Prostate gland (tissue), 2 donors: ENCODE measurements around the gene POLR3C. TPM values are rescaled to one million over a fixed set of nuclear protein-coding genes. Genes with fewer than 3 reads are reported as not detected.
A peak's percentile ranks its signal among the peaks of the same experiment; 100 is the strongest.

Experiments used
- DNase-seq: peaks from one replicate; pipeline ENCODE4 v3.0.0-alpha.2; 2019; ENCODE audit warnings: low spot score
- H3K27ac ChIP-seq, 2 donors: fragments of 200-600 bp; sonication (generic); 2 replicates each; pipeline ENCODE4 v1.5.1; 2017 to 2019
- H3K27me3 ChIP-seq: fragments of 200-600 bp; sonication (generic); replicated peaks from 2 replicates; pipeline ENCODE4 v1.5.1; 2019; ENCODE audit not compliant: insufficient read depth
- H3K36me3 ChIP-seq, 2 donors: fragments of 200-600 bp; sonication (generic); 1 replicate in 1 of 2; 2 replicates in 1 of 2; pipeline versions ENCODE4 v1.5.1 to v1.8.1; 2017 to 2019
- H3K4me1 ChIP-seq: fragments of 200-600 bp; sonication (generic); replicated peaks from 2 replicates; pipeline ENCODE4 v1.5.1; 2019
- H3K4me3 ChIP-seq, 2 donors: fragments of 200-600 bp; sonication (generic); 2 replicates each; pipeline ENCODE4 v1.5.1; 2017 to 2019
- H3K9me3 ChIP-seq: fragments of 200-600 bp; sonication (generic); 2 replicates; pipeline ENCODE4 v1.5.1; 2017
- CTCF ChIP-seq, 4 experiments: fragments of 200-600 bp in 2 of 4; fragments of 450-650 bp in 2 of 4; sonication (generic) in 2 of 4; IDR thresholded peaks; 1 replicate in 3 of 4; 2 replicates in 1 of 4; pipeline ENCODE4 v1.5.1; 2016 to 2019; ENCODE audit warnings: antibody characterized with exemption in 4 of 4, mild to moderate bottlenecking in 2 of 4, moderate library complexity in 2 of 4
- POLR2A ChIP-seq: fragments of 450-650 bp; IDR thresholded peaks from one replicate; pipeline ENCODE4 v1.6.1; 2016; ENCODE audit warnings: antibody characterized with exemption, mild to moderate bottlenecking
- POLR2AphosphoS5 ChIP-seq: sonication (generic); formaldehyde crosslinking; IDR thresholded peaks from one replicate; pipeline ENCODE4 v1.6.1; 2017; ENCODE audit warnings: antibody characterized with exemption
- WGBS: methylation state at CpG from one replicate; pipeline ENCODE4 v1.1.5; 2018; 5-methylcytosine and 5-hydroxymethylcytosine counted together
- intact Hi-C: fragments of 100-400 bp; cut with DNase I; formaldehyde crosslinking; loops from one replicate; pipeline ENCODE4 v1.14.2; 2022
- total RNA-seq, 2 donors: library from RNA; depleted of rRNA; stranded (reverse); fragments of >200 nt; gene quantifications; one replicate each; pipeline ENCODE4 v1.1.0, GENCODE V29; 2016

POLR3C gene
- 10 to 100 TPM; 22.5 to 48.0 TPM for total RNA-seq

GRCh38 chr1:145823565-145824498 lies at the start of gene POLR3C, which contains the start of gene RNF115:
POLR3C (plus strand) TSS chr1:145824200; CDS start chr1:145825777, 1,577 bp downstream.
RNF115 (minus strand) TSS chr1:145824095; CDS start chr1:145823873, 222 bp downstream.
- intact Hi-C loops: loop anchor here (10.0 kb wide), 1 partner anchor 69 kb away; no protein-coding TSS in a partner anchor
- H3K9me3 ChIP-seq: no peaks in the 10 kb centered on the region
- under 1% methylated on average over 75 of the region's 89 CpGs for WGBS

DNA sequence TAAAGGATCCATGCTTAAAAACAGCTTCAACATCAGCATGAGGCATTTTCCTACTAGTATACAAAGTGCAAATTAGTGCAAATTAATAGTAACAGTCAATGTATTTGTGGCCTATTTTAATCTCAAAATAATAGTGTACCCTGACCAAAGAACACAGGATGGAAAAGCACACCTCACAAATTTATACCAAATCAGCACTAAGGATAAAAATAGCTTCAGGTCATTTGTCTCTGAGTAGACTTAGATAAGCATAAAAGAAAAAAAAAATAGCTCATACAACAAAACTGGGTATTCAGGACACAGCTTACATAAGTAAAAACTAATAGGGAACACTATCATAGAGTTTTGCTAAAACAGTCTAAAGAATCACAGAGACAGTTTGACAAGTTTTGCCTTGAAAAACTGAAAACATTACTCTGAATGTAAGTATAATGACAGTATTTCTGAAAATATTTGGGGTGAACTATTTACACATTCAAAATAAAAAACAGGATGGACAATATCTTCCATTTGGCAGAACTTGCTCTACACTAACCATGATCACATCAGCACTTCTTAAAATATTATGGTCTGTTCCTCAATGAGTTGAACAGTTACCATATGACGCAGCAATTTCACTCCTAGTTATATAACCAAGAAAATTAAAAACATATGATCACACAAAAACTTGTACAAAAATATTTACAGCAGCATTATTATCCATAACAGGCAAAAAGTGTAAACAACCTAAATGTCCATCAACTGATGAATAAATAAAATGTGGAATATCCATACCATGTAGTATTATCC lies 46.4 kb upstream of the POLR3C start:
- H3K4me1 ChIP-seq: no peaks in the 10 kb centered on the region
- H3K27ac ChIP-seq: no peak overlapping the region
- no peak for DNase-seq
- 82% methylated on average over 1 of the region's 1 CpG for WGBS
- TF ChIP-seq POLR2AphosphoS5: no peak
- no peak for TF ChIP-seq POLR2A
- TF ChIP-seq CTCF (IDR thresholded peaks at IDR 0.05): no peak
- H3K4me3 ChIP-seq: no peak overlapping the region
- no peaks in the 10 kb centered on the region for H3K9me3 ChIP-seq
- no peaks in the 10 kb centered on the region for H3K36me3 ChIP-seq
- H3K27me3 ChIP-seq: no peaks in the 10 kb centered on the region
- intact Hi-C loops: no loop called here

More at GRCh38 chr1:145823565-145824498, at the start of gene POLR3C, which contains the start of gene RNF115:
- TF ChIP-seq POLR2A (peak; percentile 77), POLR2AphosphoS5 (peak; percentile 70), CTCF (IDR thresholded peaks at IDR 0.05) (peak in 2 of 4 experiments; percentile 10 to 20)
- Histone ChIP-seq H3K27ac (peak within 1 kb of the TSS; percentile 92 to 94), H3K27me3 (no peaks in the 10 kb centered on the region), H3K4me3 (peak within 1 kb of the TSS; percentile 72 to 85), H3K4me1 (peaks cover 3% of the 10 kb centered on the region), H3K36me3 (peaks cover 0 to 1% of the 10 kb centered on the region in 2 donors)
- DNase-seq: peak; percentile 88

DNA sequence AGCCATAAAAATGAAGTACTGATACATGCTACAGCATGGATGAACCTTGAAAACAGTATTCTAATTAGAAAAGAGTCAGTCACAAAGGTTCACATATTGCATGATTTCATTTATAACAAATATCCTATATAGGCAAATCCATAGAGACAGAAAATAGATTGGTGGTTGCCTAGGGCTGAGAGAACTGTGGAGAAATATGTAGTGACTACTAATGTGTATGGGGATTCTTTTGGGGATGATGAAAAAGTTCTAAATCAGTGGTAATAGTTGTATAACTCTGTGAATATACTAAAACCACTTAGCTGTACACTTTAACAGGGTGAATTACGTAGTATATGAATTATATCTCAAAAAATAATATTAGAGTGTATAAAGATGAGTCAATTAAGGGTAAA lies 45.9 kb upstream of the POLR3C start:
- intact Hi-C loops: no loop called here
- no peaks in the 10 kb centered on the region for H3K9me3 ChIP-seq
- WGBS: 95% methylated on average over 1 of the region's 1 CpG

More for the DNA sequence above, 45.9 kb upstream of the POLR3C start:
- no peak overlapping the region for H3K27ac ChIP-seq
- H3K27me3 ChIP-seq: no peaks in the 10 kb centered on the region
- H3K4me1 ChIP-seq: no peaks in the 10 kb centered on the region
- no peak overlapping the region for H3K4me3 ChIP-seq
- H3K36me3 ChIP-seq: no peaks in the 10 kb centered on the region
- TF ChIP-seq POLR2A (no peak), CTCF (IDR thresholded peaks at IDR 0.05) (no peak)
- no peak for DNase-seq
